Natural killer cell (primary cell): Measurements from ENCODE around the gene RELA. TPM values are rescaled to one million over a fixed set of nuclear protein-coding genes. Genes with fewer than 3 reads are reported as not detected.
A peak's percentile ranks its signal among the peaks of the same experiment; 100 is the strongest.

Source experiments
- ATAC-seq, 3 donors: fragments of 150-1000 bp in 2 of 3; fragments of 200-7000 bp in 1 of 3; cut with Tn5 transposase; 1 replicate in 1 of 3; 2 replicates in 2 of 3; pipeline ENCODE4 v1.10.0; 2021; ENCODE audit warnings: mild to moderate bottlenecking in 2 of 3, moderate library complexity in 2 of 3
- DNase-seq, 2 donors: peaks; one replicate each; pipeline versions ENCODE4 v3.0.0 to v3.0.0-alpha.2; 2013 to 2021; ENCODE audit warnings: mixed read lengths in 1 of 2
- H3K27ac ChIP-seq: one replicate; pipeline ENCODE4 v1.5.1; 2013; ENCODE audit warnings: mild to moderate bottlenecking, low read length
- H3K27me3 ChIP-seq: one replicate; pipeline ENCODE4 v1.6.1; 2013; ENCODE audit warnings: low read length; ENCODE audit not compliant: control insufficient read depth, insufficient read depth
- H3K36me3 ChIP-seq: one replicate; pipeline ENCODE4 v1.6.1; 2013; ENCODE audit warnings: low read length; ENCODE audit not compliant: control insufficient read depth, insufficient read depth
- H3K4me1 ChIP-seq: one replicate; pipeline ENCODE4 v1.6.1; 2013; ENCODE audit warnings: low read length; ENCODE audit not compliant: control insufficient read depth, insufficient read depth
- H3K4me3 ChIP-seq: one replicate; pipeline ENCODE4 v1.5.1; 2013; ENCODE audit warnings: low read length
- H3K9me3 ChIP-seq: one replicate; pipeline ENCODE4 v1.6.1; 2013; ENCODE audit warnings: low read length; ENCODE audit not compliant: control insufficient read depth, insufficient read depth
- H3K27ac Mint-ChIP-seq, 2 donors: one replicate each; pipeline ENCODE4 v1.8.0; 2022; ENCODE audit warnings: mild to moderate bottlenecking in 2 of 2, mixed read lengths in 2 of 2, moderate library complexity in 1 of 2
- H3K27me3 Mint-ChIP-seq, 2 donors: one replicate each; pipeline ENCODE4 v1.8.0; 2022; ENCODE audit warnings: low read depth in 2 of 2, mixed read lengths in 2 of 2
- H3K36me3 Mint-ChIP-seq: one replicate; pipeline ENCODE4 v1.8.0; 2022; ENCODE audit warnings: mixed read lengths
- H3K4me1 Mint-ChIP-seq, 2 donors: one replicate each; pipeline ENCODE4 v1.8.0; 2022; ENCODE audit warnings: mixed read lengths in 2 of 2
- H3K4me3 Mint-ChIP-seq: one replicate; pipeline ENCODE4 v1.8.0; 2022; ENCODE audit warnings: mild to moderate bottlenecking, moderate library complexity, mixed read lengths
- H3K9me3 Mint-ChIP-seq, 2 donors: one replicate each; pipeline ENCODE4 v1.8.0; 2022; ENCODE audit warnings: mixed read lengths in 2 of 2
- WGBS: methylation state at CpG from one replicate; pipeline ENCODE4 v1.1.7; 2013; ENCODE audit warnings: missing lambda C conversion rate; ENCODE audit not compliant: insufficient coverage; 5-methylcytosine and 5-hydroxymethylcytosine counted together
- intact Hi-C: fragments of 100-400 bp; cut with micrococcal nuclease; formaldehyde crosslinking; loops from one replicate; pipeline ENCODE4 v1.14.2; 2022
- total RNA-seq, 4 donors: library from RNA; stranded (reverse); fragments of 120-200 nt in 1 of 4; gene quantifications; one replicate each; pipeline versions ENCODE4 v1.2.3 to v1.2.4, GENCODE V29; 2013 to 2022
- TF ChIP-seq, protein P1 (sequence below): fragments of 200-600 bp; IDR thresholded peaks from one replicate; pipeline ENCODE4 v1.8.0; 2022; ENCODE audit warnings: antibody characterized with exemption

Gene RELA
- total RNA-seq, 3 donors from 2014 or later (not counting 1 experiment from before 2014, with no cell fraction given): 319 to 380 (median 338) TPM

DNA sequence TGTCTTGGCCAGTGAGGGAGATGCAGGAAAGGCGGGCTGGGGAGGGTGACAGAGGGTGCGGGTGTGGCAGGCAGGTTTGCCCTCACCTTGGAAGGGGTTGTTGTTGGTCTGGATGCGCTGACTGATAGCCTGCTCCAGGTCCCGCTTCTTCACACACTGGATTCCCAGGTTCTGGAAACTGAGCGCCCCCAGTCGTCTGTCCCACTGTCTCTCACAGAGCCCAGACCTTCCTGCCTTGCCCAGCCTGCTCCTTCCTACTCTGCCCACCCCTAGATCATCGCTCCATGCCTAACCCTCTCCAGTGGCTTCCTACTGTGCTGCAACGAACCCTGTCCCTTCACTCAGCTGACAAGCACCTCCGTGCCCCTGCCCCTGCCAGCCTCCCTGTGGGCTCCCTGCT lies 2.7 kb downstream of the RELA start:
- no peak for ATAC-seq
- Histone ChIP-seq H3K27me3 (no peaks in the 10 kb centered on the region), H3K36me3 (peaks cover 62% of the 10 kb centered on the region), H3K9me3 (no peaks in the 10 kb centered on the region), H3K4me1 (peaks cover 46% of the 10 kb centered on the region), H3K27ac (no peak overlapping the region), H3K4me3 (no peak overlapping the region)
- peak overlapping the region; percentile 47 for H3K4me3 Mint-ChIP-seq
- TF ChIP-seq, protein P1, sequence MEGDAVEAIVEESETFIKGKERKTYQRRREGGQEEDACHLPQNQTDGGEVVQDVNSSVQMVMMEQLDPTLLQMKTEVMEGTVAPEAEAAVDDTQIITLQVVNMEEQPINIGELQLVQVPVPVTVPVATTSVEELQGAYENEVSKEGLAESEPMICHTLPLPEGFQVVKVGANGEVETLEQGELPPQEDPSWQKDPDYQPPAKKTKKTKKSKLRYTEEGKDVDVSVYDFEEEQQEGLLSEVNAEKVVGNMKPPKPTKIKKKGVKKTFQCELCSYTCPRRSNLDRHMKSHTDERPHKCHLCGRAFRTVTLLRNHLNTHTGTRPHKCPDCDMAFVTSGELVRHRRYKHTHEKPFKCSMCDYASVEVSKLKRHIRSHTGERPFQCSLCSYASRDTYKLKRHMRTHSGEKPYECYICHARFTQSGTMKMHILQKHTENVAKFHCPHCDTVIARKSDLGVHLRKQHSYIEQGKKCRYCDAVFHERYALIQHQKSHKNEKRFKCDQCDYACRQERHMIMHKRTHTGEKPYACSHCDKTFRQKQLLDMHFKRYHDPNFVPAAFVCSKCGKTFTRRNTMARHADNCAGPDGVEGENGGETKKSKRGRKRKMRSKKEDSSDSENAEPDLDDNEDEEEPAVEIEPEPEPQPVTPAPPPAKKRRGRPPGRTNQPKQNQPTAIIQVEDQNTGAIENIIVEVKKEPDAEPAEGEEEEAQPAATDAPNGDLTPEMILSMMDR: no peak
- H3K36me3 Mint-ChIP-seq: peaks cover 23% of the 10 kb centered on the region
- peaks cover 35 to 55% of the 10 kb centered on the region in 2 donors for H3K4me1 Mint-ChIP-seq
- intact Hi-C loops: loop anchor here (5.0 kb wide), 1 partner anchor 33 kb away; no protein-coding TSS in a partner anchor
- H3K27me3 Mint-ChIP-seq: no peaks in the 10 kb centered on the region
- H3K27ac Mint-ChIP-seq: peak overlapping the region; percentile 68 to 83
- peak in 1 of 2 donors; percentile 7 for DNase-seq
- 94% methylated on average over 9 of the region's 9 CpGs for WGBS
- no peaks in the 10 kb centered on the region for H3K9me3 Mint-ChIP-seq

DNA sequence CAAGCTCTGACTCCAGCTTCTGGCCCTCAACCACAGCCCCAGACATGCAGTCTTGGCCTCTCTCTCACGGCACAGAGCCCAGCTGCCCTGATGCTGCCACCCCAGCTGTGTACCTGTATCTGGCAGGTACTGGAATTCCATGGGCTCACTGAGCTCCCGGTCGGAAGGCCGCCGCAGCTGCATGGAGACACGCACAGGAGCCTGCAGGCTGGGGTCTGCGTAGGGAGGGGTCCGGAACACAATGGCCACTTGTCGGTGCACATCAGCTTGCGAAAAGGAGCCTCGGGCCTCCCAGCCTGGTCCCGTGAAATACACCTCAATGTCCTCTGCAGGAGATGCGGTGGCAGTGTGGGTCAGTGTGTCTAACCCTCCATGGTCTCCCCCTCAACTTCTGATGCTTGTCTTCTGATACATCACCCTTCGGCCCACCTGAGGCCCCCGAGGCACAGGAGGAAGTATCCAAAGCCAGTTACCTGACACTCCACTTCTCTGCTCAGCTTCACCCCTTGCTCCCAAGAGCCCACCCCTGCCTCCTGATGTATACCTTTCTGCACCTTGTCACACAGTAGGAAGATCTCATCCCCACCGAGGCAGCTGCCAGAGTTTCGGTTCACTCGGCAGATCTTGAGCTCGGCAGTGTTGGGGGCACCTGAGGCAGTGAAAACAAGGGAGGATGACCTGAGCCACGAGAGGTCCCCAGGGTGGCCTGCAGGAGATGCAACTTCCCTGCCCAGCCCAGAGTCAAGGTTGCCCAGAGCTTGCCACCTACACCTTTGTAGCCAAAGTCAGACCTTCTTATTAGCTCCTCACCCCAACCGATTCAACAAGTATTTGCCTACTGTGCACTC lies 4.3 kb downstream of the RELA start:
- ATAC-seq: no peak
- peaks cover 25% of the 10 kb centered on the region for H3K36me3 Mint-ChIP-seq

DNA sequence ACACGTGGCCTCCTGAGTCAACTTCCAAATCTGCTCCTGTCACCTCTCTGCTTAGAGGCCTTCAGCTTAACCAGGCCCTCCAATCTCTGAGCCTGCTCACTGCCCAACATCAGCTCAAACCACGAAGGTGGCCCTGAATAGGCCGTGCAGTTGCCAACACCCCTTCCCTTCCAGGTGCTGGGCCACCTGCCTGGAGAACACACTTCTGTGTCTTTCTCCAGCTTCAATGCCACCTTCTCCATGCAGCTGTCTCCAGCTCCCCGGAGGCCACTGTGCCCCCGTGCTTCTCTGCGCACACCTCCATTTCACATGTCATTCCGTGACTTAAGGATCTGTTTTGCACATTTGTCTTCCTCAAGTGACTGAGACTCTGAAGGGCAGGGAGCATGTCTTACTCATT lies 5.3 kb downstream of the RELA start:
- peaks cover 49% of the 10 kb centered on the region for H3K4me1 ChIP-seq
- H3K36me3 ChIP-seq: peaks cover 74% of the 10 kb centered on the region
- 94% methylated on average over 7 of the region's 7 CpGs for WGBS
- ATAC-seq (no peak), DNase-seq (peak in 1 of 2 donors; percentile 19)
- no peaks in the 10 kb centered on the region for H3K27me3 ChIP-seq
- TF ChIP-seq, protein P1: no peak
- H3K9me3 ChIP-seq: no peaks in the 10 kb centered on the region
- no peak overlapping the region for H3K27ac ChIP-seq
- no peaks in the 10 kb centered on the region for H3K27me3 Mint-ChIP-seq
- intact Hi-C loops: no loop called here
- H3K27ac Mint-ChIP-seq: peak overlapping the region; percentile 83 to 97
- no peak overlapping the region for H3K4me3 ChIP-seq
- peaks cover 25% of the 10 kb centered on the region for H3K36me3 Mint-ChIP-seq
- no peak overlapping the region for H3K4me3 Mint-ChIP-seq
- H3K4me1 Mint-ChIP-seq: peaks cover 52 to 70% of the 10 kb centered on the region in 2 donors
- H3K9me3 Mint-ChIP-seq: no peaks in the 10 kb centered on the region

More for the DNA sequence above, 4.3 kb downstream of the RELA start:
- no peaks in the 10 kb centered on the region for H3K27me3 Mint-ChIP-seq
- peak overlapping the region; percentile 68 to 83 for H3K27ac Mint-ChIP-seq
- TF ChIP-seq, protein P1: no peak
- Histone ChIP-seq H3K27ac (no peak overlapping the region), H3K4me3 (no peak overlapping the region), H3K36me3 (peaks cover 74% of the 10 kb centered on the region), H3K27me3 (no peaks in the 10 kb centered on the region), H3K4me1 (peaks cover 44% of the 10 kb centered on the region), H3K9me3 (no peaks in the 10 kb centered on the region)
- H3K4me1 Mint-ChIP-seq: peaks cover 43 to 61% of the 10 kb centered on the region in 2 donors
- intact Hi-C loops: no loop called here
- no peaks in the 10 kb centered on the region for H3K9me3 Mint-ChIP-seq
- H3K4me3 Mint-ChIP-seq: peak overlapping the region; percentile 59
- DNase-seq: peak in 1 of 2 donors; percentile 13
- WGBS: 94% methylated on average over 21 of the region's 21 CpGs
